Left lung (tissue), 10 donors: Measurements from ENCODE around the gene PRKCZ. TPM values are rescaled to one million over a fixed set of nuclear protein-coding genes. Genes with fewer than 3 reads are reported as not detected.
"Not testable (repeated sequence)": the region's sequence is repeated elsewhere in the genome, so short reads cannot be mapped to it uniquely, and the experiment has no call there.

Experiments used
- ATAC-seq: fragments of 200-7000 bp; cut with Tn5 transposase; one replicate; pipeline ENCODE4 v1.9.1; 2020; ENCODE audit warnings: moderate library complexity
- DNase-seq, 4 donors: peaks; one replicate each; pipeline ENCODE4 v3.0.0-alpha.2; 2013 to 2020
- H3K27ac ChIP-seq, 2 donors: fragments of 200-600 bp; sonication (generic) in 1 of 2; one replicate each; pipeline versions ENCODE4 v1.5.0 to v1.8.0; 2020 to 2021
- H3K27me3 ChIP-seq, 2 donors: fragments of 200-600 bp; sonication (generic) in 1 of 2; one replicate each; pipeline versions ENCODE4 v1.5.0 to v1.8.0; 2020 to 2021
- H3K36me3 ChIP-seq, 2 donors: fragments of 200-600 bp; sonication (generic) in 1 of 2; one replicate each; pipeline versions ENCODE4 v1.5.0 to v1.8.0; 2020 to 2021
- H3K4me1 ChIP-seq, 2 donors: fragments of 200-600 bp; one replicate each; pipeline ENCODE4 v1.8.0; 2021
- H3K4me3 ChIP-seq, 2 donors: fragments of 200-600 bp; sonication (generic) in 1 of 2; one replicate each; pipeline versions ENCODE4 v1.5.0 to v1.8.0; 2020 to 2021; ENCODE audit warnings: mild to moderate bottlenecking in 1 of 2
- H3K9me3 ChIP-seq, 2 donors: fragments of 200-600 bp; sonication (generic) in 1 of 2; one replicate each; pipeline versions ENCODE4 v1.5.0 to v1.8.0; 2020 to 2021
- intact Hi-C, 2 donors: fragments of 100-400 bp; cut with DNase I; formaldehyde crosslinking; loops; one replicate each; pipeline versions ENCODE4 v1.11.2 to v1.14.2; 2022
- polyA plus RNA-seq, 6 donors: library from polyadenylated mRNA; unstranded; fragments of 120-200 nt; gene quantifications; one replicate each; pipeline ENCODE4 v1.2.1, GENCODE V29; 2013; ENCODE audit not compliant: insufficient read length in 6 of 6
- total RNA-seq, 2 donors: library from RNA; stranded (reverse); fragmentation: NEBNext Ultra II Directional; extraction: Animal tissue kit (Norgen Biotek cat#: 25700); gene quantifications; one replicate each; pipeline ENCODE4 v1.2.1, GENCODE V29; 2021
- TF ChIP-seq, protein P1 (sequence below), 2 donors: fragments of 200-600 bp; sonication (generic) in 1 of 2; IDR thresholded peaks; one replicate each; pipeline versions ENCODE4 v1.5.0 to v1.8.0; 2021; ENCODE audit warnings: antibody characterized with exemption in 2 of 2
- donor health status: DM: no; HTN: yes; CAD: no.
- donor health status: DM: no; HTN: no; CAD: no.

Gene PRKCZ
- total and polyA plus RNA-seq, 8 donors, result 37.5 to 129 (median 48.0) TPM

- DNase-seq (peak in 1 of 4 donors; percentile 72), ATAC-seq (no peak)
- Histone ChIP-seq H3K4me1 (no peaks in the 10 kb centered on the region), H3K36me3 (no peaks in the 10 kb centered on the region), H3K4me3 (no peak overlapping the region), H3K27me3 (no peaks in the 10 kb centered on the region), H3K9me3 (peaks cover 0 to 2% of the 10 kb centered on the region in 2 donors), H3K27ac (no peak overlapping the region)
- TF ChIP-seq, protein P1, sequence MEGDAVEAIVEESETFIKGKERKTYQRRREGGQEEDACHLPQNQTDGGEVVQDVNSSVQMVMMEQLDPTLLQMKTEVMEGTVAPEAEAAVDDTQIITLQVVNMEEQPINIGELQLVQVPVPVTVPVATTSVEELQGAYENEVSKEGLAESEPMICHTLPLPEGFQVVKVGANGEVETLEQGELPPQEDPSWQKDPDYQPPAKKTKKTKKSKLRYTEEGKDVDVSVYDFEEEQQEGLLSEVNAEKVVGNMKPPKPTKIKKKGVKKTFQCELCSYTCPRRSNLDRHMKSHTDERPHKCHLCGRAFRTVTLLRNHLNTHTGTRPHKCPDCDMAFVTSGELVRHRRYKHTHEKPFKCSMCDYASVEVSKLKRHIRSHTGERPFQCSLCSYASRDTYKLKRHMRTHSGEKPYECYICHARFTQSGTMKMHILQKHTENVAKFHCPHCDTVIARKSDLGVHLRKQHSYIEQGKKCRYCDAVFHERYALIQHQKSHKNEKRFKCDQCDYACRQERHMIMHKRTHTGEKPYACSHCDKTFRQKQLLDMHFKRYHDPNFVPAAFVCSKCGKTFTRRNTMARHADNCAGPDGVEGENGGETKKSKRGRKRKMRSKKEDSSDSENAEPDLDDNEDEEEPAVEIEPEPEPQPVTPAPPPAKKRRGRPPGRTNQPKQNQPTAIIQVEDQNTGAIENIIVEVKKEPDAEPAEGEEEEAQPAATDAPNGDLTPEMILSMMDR (IDR thresholded peaks at IDR 0.05), result no peak
- intact Hi-C loops, result no loop called here
Observed at GRCh38 chr1:2115008-2115641, 64.9 kb downstream of the PRKCZ start.

- DNase-seq (peak in 1 of 4 donors; percentile 60), ATAC-seq (no peak)
- intact Hi-C loops, result no loop called here
Observed at GRCh38 chr1:2115702-2116341, 65.6 kb downstream of the PRKCZ start.

GRCh38 chr1:2119886-2120285 lies 69.7 kb downstream of the PRKCZ start:
- ATAC-seq (peak; percentile 70), DNase-seq (no peak)
- TF ChIP-seq, protein P1 (IDR thresholded peaks at IDR 0.05), result no peak
- Histone ChIP-seq H3K36me3 (no peaks in the 10 kb centered on the region), H3K4me3 (no peak overlapping the region), H3K27ac (no peak overlapping the region), H3K4me1 (no peaks in the 10 kb centered on the region), H3K27me3 (no peaks in the 10 kb centered on the region), H3K9me3 (peaks cover 0 to 6% of the 10 kb centered on the region in 2 donors)
- intact Hi-C loops, result no loop called here

More at GRCh38 chr1:2115702-2116341, 65.6 kb downstream of the PRKCZ start:
- H3K4me1 ChIP-seq, result no peaks in the 10 kb centered on the region
- TF ChIP-seq, protein P1 (IDR thresholded peaks at IDR 0.05), result no peak
- no peaks in the 10 kb centered on the region for H3K36me3 ChIP-seq
- H3K27ac ChIP-seq, result no peak overlapping the region
- H3K4me3 ChIP-seq, result no peak overlapping the region
- H3K27me3 ChIP-seq, result no peaks in the 10 kb centered on the region
- H3K9me3 ChIP-seq, result peaks cover 0 to 6% of the 10 kb centered on the region in 2 donors

DNA sequence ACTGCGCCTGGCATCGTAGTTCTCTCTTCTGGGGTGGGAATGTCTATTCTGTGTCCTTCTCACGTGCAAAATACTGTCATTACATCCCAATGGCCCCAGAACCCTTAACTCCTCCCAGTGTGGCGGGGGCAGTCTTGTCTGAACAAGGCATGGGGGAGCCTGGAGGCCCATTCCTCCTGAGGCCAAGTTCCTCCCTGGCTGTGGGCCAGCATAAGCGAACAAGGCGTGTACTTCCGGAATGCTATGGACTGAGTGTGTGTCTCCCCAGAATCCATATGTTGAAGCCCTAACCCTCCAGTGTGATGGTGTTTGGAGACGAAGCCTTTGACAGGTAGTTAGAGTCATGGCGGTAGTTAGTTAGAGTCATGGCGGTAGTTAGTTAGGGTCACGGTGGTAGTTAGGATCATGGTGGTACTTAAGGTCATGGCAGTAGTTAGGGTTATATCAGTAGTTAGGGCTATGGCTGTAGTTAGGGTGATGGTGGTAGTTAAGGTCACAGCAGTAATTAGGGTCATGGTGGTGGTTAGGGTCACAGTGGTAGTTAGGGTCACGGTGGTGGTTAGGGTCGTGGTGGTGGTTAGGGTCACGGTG lies 71.0 kb downstream of the PRKCZ start:
- peaks cover 0 to 6% of the 10 kb centered on the region in 2 donors for H3K9me3 ChIP-seq
- no peaks in the 10 kb centered on the region for H3K36me3 ChIP-seq
- H3K4me1 ChIP-seq, result no peaks in the 10 kb centered on the region
- DNase-seq (peak in 1 of 4 donors; percentile 32), ATAC-seq (no peak)
- no peak overlapping the region for H3K4me3 ChIP-seq
- TF ChIP-seq, protein P1 (IDR thresholded peaks at IDR 0.05), result no peak
- intact Hi-C loops, result no loop called here
- no peaks in the 10 kb centered on the region for H3K27me3 ChIP-seq
- no peak overlapping the region for H3K27ac ChIP-seq

DNA sequence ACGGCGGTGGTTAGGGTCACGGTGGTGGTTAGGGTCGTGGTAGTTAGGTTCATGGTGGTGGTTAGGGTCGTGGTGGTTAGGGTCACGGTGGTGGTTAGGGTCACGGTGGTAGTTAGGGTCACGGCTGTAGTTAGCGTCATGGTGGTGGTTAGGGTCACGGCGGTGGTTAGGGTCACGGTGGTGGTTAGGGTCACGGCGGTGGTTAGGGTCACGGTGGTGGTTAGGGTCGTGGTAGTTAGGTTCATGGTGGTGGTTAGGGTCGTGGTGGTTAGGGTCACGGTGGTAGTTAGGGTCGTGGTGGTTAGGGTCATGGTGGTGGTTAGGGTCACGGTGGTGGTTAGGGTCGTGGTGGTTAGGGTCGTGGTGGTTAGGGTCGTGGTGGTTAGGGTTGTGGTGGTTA lies 71.6 kb downstream of the PRKCZ start:
- H3K4me1 ChIP-seq, intact Hi-C loops, H3K27me3 ChIP-seq, H3K4me3 ChIP-seq, DNase-seq, H3K36me3 ChIP-seq, H3K9me3 ChIP-seq, H3K27ac ChIP-seq, ATAC-seq: not testable (repeated sequence)
